ENCODE results near the gene FMN1. TPM values are rescaled to one million over a fixed set of nuclear protein-coding genes. Genes with fewer than 3 reads are reported as not detected.
A peak's percentile ranks its signal among the peaks of the same experiment; 100 is the strongest.

Gene FMN1
- total and polyA plus RNA-seq, 8 donors = 1.9 to 10.2 (median 3.0) TPM

DNA sequence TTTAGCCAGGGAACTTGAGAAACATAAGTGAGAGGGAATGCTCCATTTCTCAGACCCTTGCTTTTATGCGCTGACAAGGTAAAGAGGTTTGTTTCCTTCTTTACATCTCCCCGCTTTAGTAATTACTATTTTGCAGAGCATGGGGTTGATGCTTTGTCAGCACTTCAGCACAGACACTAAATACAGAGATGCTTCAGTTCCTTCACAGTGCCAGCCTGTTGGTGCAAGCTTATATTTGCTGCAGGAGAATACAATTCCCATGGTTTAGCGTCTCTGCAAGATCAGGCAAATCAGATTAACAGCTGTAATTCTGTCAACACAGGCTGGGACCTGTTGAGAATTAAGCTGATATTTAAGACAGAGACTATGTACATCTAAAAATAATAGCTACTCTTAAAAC, 2.9 kb downstream of the FMN1 start:
- TF ChIP-seq, protein P1, sequence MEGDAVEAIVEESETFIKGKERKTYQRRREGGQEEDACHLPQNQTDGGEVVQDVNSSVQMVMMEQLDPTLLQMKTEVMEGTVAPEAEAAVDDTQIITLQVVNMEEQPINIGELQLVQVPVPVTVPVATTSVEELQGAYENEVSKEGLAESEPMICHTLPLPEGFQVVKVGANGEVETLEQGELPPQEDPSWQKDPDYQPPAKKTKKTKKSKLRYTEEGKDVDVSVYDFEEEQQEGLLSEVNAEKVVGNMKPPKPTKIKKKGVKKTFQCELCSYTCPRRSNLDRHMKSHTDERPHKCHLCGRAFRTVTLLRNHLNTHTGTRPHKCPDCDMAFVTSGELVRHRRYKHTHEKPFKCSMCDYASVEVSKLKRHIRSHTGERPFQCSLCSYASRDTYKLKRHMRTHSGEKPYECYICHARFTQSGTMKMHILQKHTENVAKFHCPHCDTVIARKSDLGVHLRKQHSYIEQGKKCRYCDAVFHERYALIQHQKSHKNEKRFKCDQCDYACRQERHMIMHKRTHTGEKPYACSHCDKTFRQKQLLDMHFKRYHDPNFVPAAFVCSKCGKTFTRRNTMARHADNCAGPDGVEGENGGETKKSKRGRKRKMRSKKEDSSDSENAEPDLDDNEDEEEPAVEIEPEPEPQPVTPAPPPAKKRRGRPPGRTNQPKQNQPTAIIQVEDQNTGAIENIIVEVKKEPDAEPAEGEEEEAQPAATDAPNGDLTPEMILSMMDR (IDR thresholded peaks at IDR 0.05) = no peak
- intact Hi-C loops (cut with DNase I) = no loop called here
- no peak for DNase-seq
- Histone ChIP-seq H3K36me3 (no peaks in the 10 kb centered on the region), H3K27me3 (no peaks in the 10 kb centered on the region), H3K9me3 (no peaks in the 10 kb centered on the region), H3K4me3 (no peak overlapping the region), H3K27ac (no peak overlapping the region), H3K4me1 (peaks cover 0 to 5% (median 0%) of the 10 kb centered on the region in 3 donors)
- no peak for ATAC-seq
- 64 to 65% methylated on average over 3 of the region's 3 CpGs for WGBS, 2 donors
- no peak for FAIRE-seq

DNA sequence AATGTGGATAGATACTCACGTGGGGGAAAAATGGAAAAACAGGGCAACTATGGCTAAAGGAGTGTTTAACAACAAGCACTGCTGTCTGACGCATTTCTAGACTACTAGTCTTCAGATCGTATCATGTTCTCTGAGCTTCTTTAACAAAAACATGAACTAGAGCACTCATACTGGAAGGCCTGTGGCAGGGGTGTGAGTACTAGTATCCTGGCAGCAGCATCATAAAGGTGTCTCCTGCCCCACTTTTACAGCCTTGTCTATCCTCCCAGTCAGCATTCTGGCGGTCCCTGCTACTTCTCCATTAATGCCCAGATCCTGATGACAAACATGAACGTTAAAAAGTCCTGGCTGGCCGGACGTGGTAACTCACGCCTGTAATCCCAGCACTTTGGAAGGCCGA, 4.0 kb downstream of the FMN1 start:
- ATAC-seq = no peak
- Histone ChIP-seq H3K27ac (no peak overlapping the region), H3K9me3 (no peaks in the 10 kb centered on the region), H3K4me3 (no peak overlapping the region), H3K36me3 (no peaks in the 10 kb centered on the region), H3K4me1 (peaks cover 0 to 5% (median 0%) of the 10 kb centered on the region in 3 donors), H3K27me3 (no peaks in the 10 kb centered on the region)
- 84 to 88% methylated on average over 9 of the region's 9 CpGs for WGBS, 2 donors
- no peak for DNase-seq
- TF ChIP-seq, protein P1 (IDR thresholded peaks at IDR 0.05) = no peak
- intact Hi-C loops (cut with DNase I) = no loop called here
- no peak for FAIRE-seq

DNA sequence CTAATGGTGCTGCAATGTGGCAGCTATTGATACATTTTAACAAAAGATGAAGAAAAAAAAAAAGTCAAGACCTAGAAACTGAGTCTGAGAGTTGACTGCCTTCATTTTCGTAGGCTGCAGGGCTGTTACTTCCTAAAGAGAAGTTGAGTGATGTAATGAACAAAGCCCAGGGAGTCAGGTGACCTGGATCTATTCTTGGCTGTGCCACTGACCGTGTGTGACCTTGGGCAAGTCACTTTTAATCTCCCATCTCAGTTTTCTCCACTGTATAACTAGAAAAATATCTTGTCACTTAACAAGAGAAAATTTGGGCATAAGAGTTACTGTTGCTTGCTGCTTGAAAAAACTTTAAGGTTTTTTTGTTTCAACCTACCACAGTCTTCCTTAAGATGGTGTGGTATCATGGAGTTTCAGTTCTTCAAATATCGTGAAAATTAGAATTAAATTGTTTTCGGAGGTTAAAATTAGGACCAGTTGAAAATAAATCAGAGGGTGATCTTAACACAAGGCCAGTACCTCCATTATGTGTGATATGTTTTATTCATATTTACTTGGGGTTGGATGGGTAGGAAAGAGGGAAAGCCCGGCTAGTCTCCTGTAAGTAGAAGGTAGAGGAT, 5.8 kb downstream of the FMN1 start:
- peaks cover 0 to 2% (median 0%) of the 10 kb centered on the region in 3 donors for H3K4me1 ChIP-seq
- no peaks in the 10 kb centered on the region for H3K36me3 ChIP-seq
- FAIRE-seq = no peak
- H3K27ac ChIP-seq = no peak overlapping the region
- intact Hi-C loops (cut with DNase I) = loop anchor here in 1 of 3 donors (10.0 kb wide), 1 partner anchor 56 kb away; no protein-coding TSS in a partner anchor
- H3K27me3 ChIP-seq = no peaks in the 10 kb centered on the region
- no peaks in the 10 kb centered on the region for H3K9me3 ChIP-seq
- H3K4me3 ChIP-seq = no peak overlapping the region
- peak in 2 of 4 donors; percentile 47 to 73 for ATAC-seq
- WGBS, 2 donors = 54 to 55% methylated on average over 5 of the region's 5 CpGs
- peak in 1 of 6 donors; percentile 23 for DNase-seq
- TF ChIP-seq, protein P1 (IDR thresholded peaks at IDR 0.05) = no peak

DNA sequence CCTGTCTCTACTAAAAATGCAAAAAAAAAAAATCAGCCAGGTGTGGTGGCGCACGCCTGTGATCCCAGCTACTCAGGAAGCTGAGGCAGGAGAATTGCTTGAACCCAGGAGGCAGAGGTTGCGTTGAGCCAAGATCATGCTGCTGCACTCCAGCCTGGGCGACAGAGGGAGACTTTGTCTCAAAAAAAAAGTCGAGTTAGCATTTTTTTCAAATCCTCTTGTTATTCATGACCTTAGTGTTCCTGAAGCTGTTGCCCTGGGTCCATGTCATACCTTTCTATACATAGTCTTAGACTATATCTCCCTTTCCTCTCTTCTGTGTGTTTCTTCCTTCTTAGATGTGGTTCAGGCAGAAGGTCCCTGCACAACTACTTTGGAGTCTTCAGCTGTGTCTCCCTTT, 6.4 kb downstream of the FMN1 start:
- DNase-seq (no peak), FAIRE-seq (no peak), ATAC-seq (peak in 1 of 4 donors; percentile 19)
- TF ChIP-seq, protein P1 (IDR thresholded peaks at IDR 0.05) = no peak
- no peak overlapping the region for H3K27ac ChIP-seq
- H3K4me1 ChIP-seq = peaks cover 0 to 2% (median 0%) of the 10 kb centered on the region in 3 donors
- no peaks in the 10 kb centered on the region for H3K27me3 ChIP-seq
- 75 to 78% methylated on average over 5 of the region's 5 CpGs for WGBS, 2 donors
- H3K9me3 ChIP-seq = no peaks in the 10 kb centered on the region
- no peaks in the 10 kb centered on the region for H3K36me3 ChIP-seq
- intact Hi-C loops (cut with DNase I) = loop anchor here in 1 of 3 donors (10.0 kb wide), 1 partner anchor 57 kb away; no protein-coding TSS in a partner anchor
- no peak overlapping the region for H3K4me3 ChIP-seq

DNA sequence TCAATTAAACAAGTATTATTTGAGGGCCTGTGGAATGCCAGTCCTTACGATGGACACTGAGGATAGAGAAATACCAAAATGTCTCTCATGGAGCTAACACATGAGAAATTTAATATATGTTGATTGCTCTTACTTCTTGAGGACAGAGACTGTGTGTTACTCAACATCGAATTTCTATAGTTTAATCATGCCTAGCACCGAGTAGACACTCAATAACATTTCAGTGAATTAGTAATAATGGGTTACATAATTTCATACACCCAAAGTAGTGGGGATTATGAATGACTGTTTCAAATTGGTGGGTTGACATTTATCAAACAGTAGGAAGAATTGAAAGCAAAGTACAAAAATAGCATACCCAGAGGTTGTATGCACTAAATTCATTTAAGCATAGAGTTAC, 11.2 kb downstream of the FMN1 start:
- Histone ChIP-seq H3K27ac (no peak overlapping the region), H3K27me3 (no peaks in the 10 kb centered on the region), H3K4me1 (no peaks in the 10 kb centered on the region), H3K4me3 (no peak overlapping the region), H3K9me3 (no peaks in the 10 kb centered on the region), H3K36me3 (no peaks in the 10 kb centered on the region)
- intact Hi-C loops (cut with DNase I) = loop anchor here in 1 of 3 donors (10.0 kb wide), 1 partner anchor 61 kb away; no protein-coding TSS in a partner anchor
- TF ChIP-seq, protein P1 (IDR thresholded peaks at IDR 0.05) = no peak
- ATAC-seq = no peak
- FAIRE-seq = no peak
- no peak for DNase-seq
- WGBS, 2 donors = 84 to 87% methylated on average over 3 of the region's 3 CpGs
